CD8-positive, alpha-beta memory T cell (primary cell): Measurements from ENCODE around the gene PIERCE2. TPM values are rescaled to one million over a fixed set of nuclear protein-coding genes. Genes with fewer than 3 reads are reported as not detected.
A peak's percentile ranks its signal among the peaks of the same experiment; 100 is the strongest.
"Not testable (repeated sequence)": the region's sequence is repeated elsewhere in the genome, so short reads cannot be mapped to it uniquely, and the experiment has no call there.

Experiments used
- CTCF ChIA-PET: fragments of 350-600 bp; sonication (Branson Sonifier 250); formaldehyde crosslinking; loops from one replicate; lab custom pipeline; 2021; ENCODE audit warnings: antibody characterized with exemption; lab: Charles Lee
- POLR2A ChIA-PET: fragments of 350-600 bp; sonication (Branson Sonifier 250); formaldehyde crosslinking; loops from one replicate; lab custom pipeline; 2021; ENCODE audit warnings: antibody characterized with exemption; lab: Charles Lee
- DNase-seq, 5 donors: peaks; one replicate each; pipeline versions ENCODE4 v3.0.0 to v3.0.0-alpha.2; 2020 to 2022; ENCODE audit warnings: mixed read lengths in 1 of 5
- H3K27ac ChIP-seq: one replicate; pipeline ENCODE4 v1.7.0; 2013; ENCODE audit warnings: low read depth, mild to moderate bottlenecking, low read length, moderate library complexity
- H3K27me3 ChIP-seq: 2 replicates; pipeline ENCODE4 v1.7.0; 2013; ENCODE audit warnings: low read length, mild to moderate bottlenecking; ENCODE audit not compliant: insufficient read depth, poor library complexity, severe bottlenecking
- H3K36me3 ChIP-seq: 2 replicates; pipeline ENCODE4 v1.7.0; 2013; ENCODE audit warnings: mild to moderate bottlenecking, low read length, moderate library complexity; ENCODE audit not compliant: insufficient read depth
- H3K4me1 ChIP-seq: 2 replicates; pipeline ENCODE4 v1.7.0; 2013; ENCODE audit warnings: mild to moderate bottlenecking, low read length, moderate library complexity; ENCODE audit not compliant: insufficient read depth
- H3K4me3 ChIP-seq: 2 replicates; pipeline ENCODE4 v1.7.0; 2013; ENCODE audit warnings: mild to moderate bottlenecking, low read length
- H3K9me3 ChIP-seq: 2 replicates; pipeline ENCODE4 v1.7.0; 2013; ENCODE audit warnings: mild to moderate bottlenecking, low read length
- H3K27ac Mint-ChIP-seq, 8 donors: one replicate each; pipeline ENCODE4 v1.8.0; 2020 to 2021; ENCODE audit warnings: mixed read lengths in 8 of 8, mild to moderate bottlenecking in 6 of 8, inconsistent platforms in 3 of 8, moderate library complexity in 3 of 8
- H3K27me3 Mint-ChIP-seq, 2 donors: one replicate each; pipeline ENCODE4 v1.8.0; 2020 to 2021; ENCODE audit warnings: mixed read lengths in 2 of 2, mild to moderate bottlenecking in 1 of 2, moderate library complexity in 1 of 2
- H3K36me3 Mint-ChIP-seq, 3 donors: one replicate each; pipeline ENCODE4 v1.8.0; 2020 to 2021; ENCODE audit warnings: mixed read lengths in 3 of 3, inconsistent platforms in 1 of 3, mild to moderate bottlenecking in 1 of 3
- H3K4me1 Mint-ChIP-seq, 3 donors: one replicate each; pipeline ENCODE4 v1.8.0; 2020 to 2021; ENCODE audit warnings: mixed read lengths in 3 of 3, inconsistent platforms in 1 of 3, mild to moderate bottlenecking in 1 of 3
- H3K4me3 Mint-ChIP-seq, 7 donors: one replicate each; pipeline ENCODE4 v1.8.0; 2020 to 2021; ENCODE audit warnings: mixed read lengths in 7 of 7, mild to moderate bottlenecking in 6 of 7, moderate library complexity in 4 of 7, inconsistent platforms in 2 of 7
- H3K9me3 Mint-ChIP-seq, 5 donors: one replicate each; pipeline ENCODE4 v1.8.0; 2020 to 2022; ENCODE audit warnings: mixed read lengths in 5 of 5, mild to moderate bottlenecking in 3 of 5, moderate library complexity in 2 of 5, inconsistent platforms in 1 of 5
- polyA plus RNA-seq: library from polyadenylated mRNA; unstranded; fragments of 300-500 nt; fragmentation: Illumina TruSeq; gene quantifications from one replicate; pipeline ENCODE4 v1.2.3, GENCODE V29; 2021
- total RNA-seq, 2 experiments: library from RNA; stranded (reverse); gene quantifications; one replicate each; pipeline ENCODE4 v1.2.3, GENCODE V29; 2021

The PIERCE2 gene
- total and polyA plus RNA-seq, 3 experiments from 2014 or later: 0.44 TPM; not detected in 2

DNA sequence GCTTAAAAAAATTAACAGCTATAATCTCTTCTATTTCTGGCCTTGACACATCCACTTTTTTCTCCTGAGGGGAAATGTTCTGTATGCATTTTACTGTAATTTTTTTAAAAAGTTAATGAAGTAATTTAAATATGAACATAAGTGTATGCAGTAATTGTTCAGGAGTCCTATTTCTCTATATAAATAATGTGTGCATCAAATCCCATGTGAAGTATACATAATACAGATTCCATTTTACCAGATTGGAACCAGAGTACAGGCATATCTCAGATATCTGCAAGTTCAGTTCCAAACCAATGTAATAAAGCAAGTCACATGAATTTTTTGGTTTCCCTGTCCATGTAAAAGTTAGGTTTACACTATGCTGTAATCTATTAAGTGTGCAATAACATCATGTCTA, 26.7 kb upstream of the PIERCE2 start:
- Mint-ChIP-seq H3K9me3 (no peaks in the 10 kb centered on the region), H3K4me3 (no peak overlapping the region), H3K36me3 (peaks cover 17 to 72% (median 30%) of the 10 kb centered on the region in 3 donors), H3K4me1 (peaks cover 0 to 5% (median 3%) of the 10 kb centered on the region in 3 donors), H3K27me3 (no peaks in the 10 kb centered on the region), H3K27ac (peak overlapping the region in 1 of 8 donors; percentile 38)
- Histone ChIP-seq H3K4me3 (no peak overlapping the region), H3K27ac (no peak overlapping the region), H3K9me3 (no peaks in the 10 kb centered on the region), H3K36me3 (peaks cover 13% of the 10 kb centered on the region), H3K4me1 (no peaks in the 10 kb centered on the region), H3K27me3 (no peaks in the 10 kb centered on the region)
- POLR2A ChIA-PET: interaction anchor here (1.2 kb wide), 1 partner anchor 27 kb away, joined by 3 read pairs; the partner anchor contains the start of genes CCPG1 and PIERCE2
- CTCF ChIA-PET: no interaction called here
- no peak for DNase-seq

DNA sequence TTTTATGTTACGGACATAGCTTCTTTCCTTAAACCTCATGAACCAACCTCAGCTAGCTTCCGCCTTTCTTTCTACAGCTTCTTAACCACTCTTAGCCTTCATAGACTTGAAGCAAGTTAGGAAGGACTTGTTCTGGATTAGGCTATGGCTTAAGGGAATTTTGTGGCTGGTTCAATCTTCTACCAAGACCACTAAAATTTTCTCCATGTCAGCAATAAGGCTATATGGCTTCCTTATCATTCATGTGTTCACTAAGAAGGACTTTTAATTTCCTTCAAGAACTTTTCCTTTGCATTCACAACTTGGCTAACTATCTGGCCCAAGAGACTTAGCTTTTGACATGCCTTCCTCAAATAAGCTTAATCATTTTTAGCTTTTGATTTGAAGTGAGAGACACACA, 24.6 kb upstream of the PIERCE2 start:
- H3K27me3 ChIP-seq: no peaks in the 10 kb centered on the region
- POLR2A ChIA-PET: no interaction called here
- Mint-ChIP-seq H3K4me3 (no peak overlapping the region), H3K9me3 (no peaks in the 10 kb centered on the region), H3K4me1 (peaks cover 0 to 5% (median 3%) of the 10 kb centered on the region in 3 donors), H3K27me3 (no peaks in the 10 kb centered on the region), H3K27ac (peak overlapping the region in 1 of 8 donors; percentile 25), H3K36me3 (peaks cover 22 to 66% (median 25%) of the 10 kb centered on the region in 3 donors)
- H3K4me1 ChIP-seq: no peaks in the 10 kb centered on the region
- no peak for DNase-seq
- H3K36me3 ChIP-seq: peaks cover 6% of the 10 kb centered on the region
- CTCF ChIA-PET: interaction anchor here (1.8 kb wide), 1 partner anchor 24 kb away, joined by 6 read pairs; the partner anchor contains the start of genes CCPG1 and PIERCE2
- no peak overlapping the region for H3K27ac ChIP-seq
- no peak overlapping the region for H3K4me3 ChIP-seq
- H3K9me3 ChIP-seq: no peaks in the 10 kb centered on the region

DNA sequence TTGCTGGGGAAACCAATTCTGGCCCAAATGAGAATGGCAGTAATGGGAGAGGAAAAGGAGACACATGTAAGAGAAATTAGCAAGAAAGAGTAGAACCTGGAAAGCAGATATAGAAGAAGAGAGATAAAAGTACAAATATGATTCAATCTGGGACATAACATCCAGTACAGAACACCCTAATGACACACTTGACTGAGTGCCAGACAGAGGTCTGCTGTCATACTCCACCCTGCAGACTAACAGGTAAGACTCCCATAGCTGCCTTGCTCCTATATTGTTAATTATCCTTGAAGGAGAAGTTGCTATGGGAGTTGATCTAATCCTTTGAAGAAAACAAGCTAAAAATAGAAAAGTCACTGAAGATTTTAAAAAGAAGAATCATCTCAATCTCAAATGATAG, 21.3 kb upstream of the PIERCE2 start:
- POLR2A ChIA-PET: interaction anchor here (0.7 kb wide), 2 partner anchors 67 to 165 kb away, joined by 3 read pairs; no protein-coding TSS in a partner anchor
- H3K36me3 Mint-ChIP-seq: peaks cover 16 to 61% (median 22%) of the 10 kb centered on the region in 3 donors

DNA sequence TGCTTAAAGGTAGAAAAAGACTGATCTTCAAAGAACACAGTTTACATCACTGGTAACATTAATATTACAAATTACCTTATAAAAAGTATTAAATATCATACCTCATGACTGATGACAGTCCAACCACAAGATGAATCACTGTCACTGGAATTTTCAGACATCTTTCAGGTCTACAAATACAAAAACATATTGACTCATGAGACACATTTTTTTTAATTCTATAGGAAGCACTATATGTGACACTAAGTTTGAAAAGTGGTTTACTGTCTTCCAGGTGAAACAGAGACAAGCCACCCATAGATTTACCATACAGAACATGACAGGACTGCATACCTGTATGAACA, 19.1 kb upstream of the PIERCE2 start:
- no peak for DNase-seq
- Mint-ChIP-seq H3K4me1 (peaks cover 11 to 13% (median 12%) of the 10 kb centered on the region in 3 donors), H3K9me3 (no peaks in the 10 kb centered on the region), H3K27ac (peak overlapping the region in 2 of 8 donors; percentile 70 to 89), H3K36me3 (peaks cover 7 to 43% (median 10%) of the 10 kb centered on the region in 3 donors), H3K27me3 (no peaks in the 10 kb centered on the region), H3K4me3 (no peak overlapping the region)
- H3K27ac ChIP-seq: no peak overlapping the region
- peaks cover 3% of the 10 kb centered on the region for H3K36me3 ChIP-seq
- no peaks in the 10 kb centered on the region for H3K4me1 ChIP-seq
- no peaks in the 10 kb centered on the region for H3K9me3 ChIP-seq
- ChIA-PET POLR2A (no interaction called here), CTCF (no interaction called here)
- no peaks in the 10 kb centered on the region for H3K27me3 ChIP-seq
- no peak overlapping the region for H3K4me3 ChIP-seq

More for the DNA sequence above, 21.3 kb upstream of the PIERCE2 start:
- H3K36me3 ChIP-seq: peaks cover 6% of the 10 kb centered on the region
- H3K9me3 ChIP-seq: no peaks in the 10 kb centered on the region
- Mint-ChIP-seq H3K27me3 (no peaks in the 10 kb centered on the region), H3K4me3 (no peak overlapping the region), H3K9me3 (no peaks in the 10 kb centered on the region), H3K4me1 (peaks cover 5 to 15% (median 8%) of the 10 kb centered on the region in 3 donors), H3K27ac (peak overlapping the region in 1 of 8 donors; percentile 15)
- H3K27ac ChIP-seq: no peak overlapping the region
- no peak for DNase-seq
- no peaks in the 10 kb centered on the region for H3K4me1 ChIP-seq
- H3K4me3 ChIP-seq: no peak overlapping the region
- H3K27me3 ChIP-seq: no peaks in the 10 kb centered on the region
- CTCF ChIA-PET: no interaction called here

DNA sequence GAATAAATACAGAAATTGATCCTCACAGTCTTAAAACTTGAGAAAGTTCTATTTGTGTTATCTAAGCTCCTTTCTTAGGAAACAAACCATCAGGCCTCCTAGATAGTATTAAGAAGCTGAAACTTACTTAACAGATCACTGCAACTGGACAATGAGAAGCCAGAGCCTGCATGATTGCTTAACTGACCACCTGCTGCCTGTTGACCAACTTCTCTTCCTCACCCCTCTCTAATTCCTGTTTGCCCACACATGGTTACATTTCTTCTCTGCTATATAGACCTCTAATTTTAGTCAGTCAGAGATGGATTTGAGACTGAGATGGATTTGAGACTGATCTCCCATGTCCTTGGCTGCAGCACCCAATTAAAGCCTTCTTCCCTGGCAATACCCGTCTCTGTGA, 13.6 kb upstream of the PIERCE2 start:
- no peaks in the 10 kb centered on the region for H3K27me3 Mint-ChIP-seq
- CTCF ChIA-PET: no interaction called here
- peaks cover 34 to 40% (median 39%) of the 10 kb centered on the region in 3 donors for H3K4me1 Mint-ChIP-seq
- Histone ChIP-seq H3K9me3 (no peaks in the 10 kb centered on the region), H3K4me1 (no peaks in the 10 kb centered on the region), H3K27ac (no peak overlapping the region), H3K4me3 (no peak overlapping the region), H3K27me3 (no peaks in the 10 kb centered on the region), H3K36me3 (no peaks in the 10 kb centered on the region)
- H3K4me3 Mint-ChIP-seq: no peak overlapping the region
- peaks cover 10 to 35% (median 22%) of the 10 kb centered on the region in 3 donors for H3K36me3 Mint-ChIP-seq
- no peaks in the 10 kb centered on the region for H3K9me3 Mint-ChIP-seq
- POLR2A ChIA-PET: no interaction called here
- H3K27ac Mint-ChIP-seq: peak overlapping the region in 2 of 8 donors; percentile 5 to 89
- DNase-seq: no peak

DNA sequence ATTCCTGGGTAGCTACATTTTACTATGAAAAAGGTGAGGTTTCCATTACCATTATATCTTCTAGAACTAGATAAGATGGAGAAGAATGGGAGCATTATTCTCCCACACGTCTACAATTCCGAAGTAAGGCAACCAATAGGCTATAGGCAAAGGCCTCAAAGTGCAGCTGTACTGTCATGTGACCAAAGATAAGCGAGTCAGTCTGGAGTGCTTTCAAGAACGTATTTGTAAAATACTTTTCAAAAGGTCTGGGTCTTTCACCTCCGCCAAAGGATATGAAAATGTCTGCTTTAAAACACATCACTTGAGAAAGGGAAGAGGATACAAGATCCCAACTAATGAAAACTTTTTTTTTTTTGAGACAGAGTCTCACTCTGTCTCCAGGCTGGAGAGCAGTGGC, 10.1 kb upstream of the PIERCE2 start:
- no peak overlapping the region for H3K27ac ChIP-seq
- no peak overlapping the region for H3K4me3 ChIP-seq
- H3K4me3 Mint-ChIP-seq: no peak overlapping the region
- CTCF ChIA-PET: interaction anchor here (3.3 kb wide), 1 partner anchor 10 kb away, joined by 13 read pairs; the partner anchor contains the start of genes CCPG1 and PIERCE2
- DNase-seq: no peak
- H3K27me3 Mint-ChIP-seq: no peaks in the 10 kb centered on the region
- peaks cover 2% of the 10 kb centered on the region for H3K4me1 ChIP-seq
- no peaks in the 10 kb centered on the region for H3K27me3 ChIP-seq
- H3K9me3 ChIP-seq: no peaks in the 10 kb centered on the region
- no peaks in the 10 kb centered on the region for H3K36me3 ChIP-seq
- peaks cover 50 to 65% (median 53%) of the 10 kb centered on the region in 3 donors for H3K4me1 Mint-ChIP-seq
- H3K36me3 Mint-ChIP-seq: peaks cover 10 to 35% (median 26%) of the 10 kb centered on the region in 3 donors
- H3K9me3 Mint-ChIP-seq: no peaks in the 10 kb centered on the region
- POLR2A ChIA-PET: no interaction called here
- no peak overlapping the region for H3K27ac Mint-ChIP-seq

DNA sequence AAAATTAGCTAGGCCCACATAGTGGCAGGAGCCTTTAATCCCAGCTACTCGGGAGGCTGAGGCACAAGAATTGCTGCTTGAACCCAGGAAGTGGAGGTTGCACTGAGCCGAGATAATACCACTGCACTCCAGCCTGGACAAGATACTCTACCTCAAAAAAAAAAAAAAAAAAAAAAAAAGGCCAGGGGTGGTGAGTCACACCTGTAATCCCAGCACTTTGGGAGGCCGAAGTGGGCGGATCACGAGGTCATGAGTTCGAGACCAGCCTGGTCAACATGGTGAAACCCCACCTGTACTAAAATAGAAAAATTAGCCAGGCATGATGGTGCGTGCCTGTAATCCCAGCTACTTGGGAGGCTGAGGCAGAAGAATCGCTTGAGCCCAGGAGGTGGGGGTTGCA, 8.2 kb upstream of the PIERCE2 start:
- CTCF ChIA-PET, H3K27ac Mint-ChIP-seq, H3K36me3 ChIP-seq, H3K27ac ChIP-seq, H3K9me3 Mint-ChIP-seq, H3K4me3 ChIP-seq, H3K9me3 ChIP-seq, POLR2A ChIA-PET, H3K4me3 Mint-ChIP-seq, DNase-seq, H3K27me3 Mint-ChIP-seq, H3K27me3 ChIP-seq: not testable (repeated sequence)
- H3K4me1 Mint-ChIP-seq: peaks cover 51 to 61% (median 60%) of the 10 kb centered on the region in 3 donors
- peaks cover 10 to 30% (median 25%) of the 10 kb centered on the region in 3 donors for H3K36me3 Mint-ChIP-seq
- H3K4me1 ChIP-seq: peaks cover 17% of the 10 kb centered on the region

DNA sequence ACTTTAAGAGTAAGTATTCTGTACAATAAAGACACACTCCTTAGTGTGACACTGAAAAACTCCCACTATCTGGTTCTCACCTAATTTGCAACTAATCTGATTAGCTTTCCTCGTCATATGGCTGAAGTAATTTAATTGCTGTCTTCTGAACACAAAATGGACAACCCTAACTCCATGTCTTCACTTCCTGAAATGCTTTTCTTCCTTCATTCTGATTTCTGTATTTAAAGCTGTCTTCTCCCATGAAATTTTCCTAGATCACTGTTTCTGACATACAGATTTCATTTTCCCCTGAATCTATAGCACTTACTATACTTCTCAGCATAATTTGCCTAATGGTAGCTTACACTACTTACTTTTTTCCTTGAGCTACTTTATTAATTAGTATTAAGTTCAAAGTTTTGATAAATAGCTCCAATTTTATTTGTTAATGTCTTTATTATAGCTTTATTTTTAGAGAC, 6.5 kb upstream of the PIERCE2 start:
- H3K27me3 ChIP-seq: no peaks in the 10 kb centered on the region
- H3K9me3 ChIP-seq: no peaks in the 10 kb centered on the region
- Mint-ChIP-seq H3K36me3 (peaks cover 4 to 19% (median 16%) of the 10 kb centered on the region in 3 donors), H3K27ac (peak overlapping the region in 4 of 8 donors; percentile 2 to 58 (median 40)), H3K4me3 (no peak overlapping the region), H3K27me3 (no peaks in the 10 kb centered on the region), H3K4me1 (peaks cover 40 to 59% (median 50%) of the 10 kb centered on the region in 3 donors), H3K9me3 (no peaks in the 10 kb centered on the region)
- no peak for DNase-seq
- H3K4me3 ChIP-seq: no peak overlapping the region
- POLR2A ChIA-PET: no interaction called here
- no peaks in the 10 kb centered on the region for H3K36me3 ChIP-seq
- peak overlapping the region; percentile 14 for H3K27ac ChIP-seq
- peaks cover 17% of the 10 kb centered on the region for H3K4me1 ChIP-seq
- CTCF ChIA-PET: no interaction called here
